Stimulated activated naive CD4-positive, alpha-beta T cell (primary cell): ENCODE data around the gene HDLBP.
"Not testable (repeated sequence)": the region's sequence is repeated elsewhere in the genome, so short reads cannot be mapped to it uniquely, and the experiment has no call there.

Source experiments
- DNase-seq, 6 experiments: peaks; one replicate each; lab custom pipeline; 2025; lab: John Stamatoyannopoulos, UW

Gene HDLBP

GRCh38 chr2:241302759-241303651, 12.5 kb downstream of the HDLBP start:
- DNase-seq, result no peak

DNA sequence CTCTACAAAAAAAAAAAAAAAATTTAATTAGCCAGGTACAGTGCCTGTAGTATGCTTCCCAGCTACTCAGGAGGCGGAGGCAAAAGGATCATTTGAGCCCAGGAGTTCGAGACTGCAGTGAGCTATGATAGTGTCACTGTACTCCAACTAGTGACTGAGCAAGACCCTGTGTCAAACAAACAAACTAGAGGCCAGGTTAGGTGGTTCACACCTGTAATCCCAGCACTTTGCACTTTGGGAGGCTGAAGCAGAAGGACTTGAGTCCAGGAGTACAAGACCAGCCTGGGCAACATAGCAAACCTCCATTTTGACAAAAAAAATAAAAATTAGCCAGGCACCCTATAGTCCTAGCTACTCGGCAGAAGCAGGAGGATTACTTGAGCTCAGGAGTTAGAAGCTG, 13.4 kb downstream of the HDLBP start:
- no peak for DNase-seq

DNA sequence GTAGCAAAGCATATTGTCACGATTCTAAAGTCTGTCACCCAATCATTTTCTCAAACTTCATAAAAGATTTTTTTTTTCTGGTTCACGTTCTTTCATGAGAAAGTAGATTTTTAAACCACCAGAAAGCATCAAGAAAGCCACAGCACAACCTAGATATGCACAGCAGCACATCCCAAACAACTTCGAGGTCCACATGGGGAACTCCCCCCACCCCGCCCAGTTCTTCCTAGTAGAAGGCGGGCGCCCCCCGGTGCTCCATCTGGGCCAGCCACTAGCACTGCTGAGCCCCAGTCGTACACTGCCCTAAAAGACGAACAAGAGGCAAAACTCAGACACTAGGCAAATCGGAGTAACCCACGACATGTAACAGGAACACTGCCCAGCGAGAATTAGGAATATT, 15.5 kb downstream of the HDLBP start:
- peak; percentile 28 to 68 (median 42) for DNase-seq

DNA sequence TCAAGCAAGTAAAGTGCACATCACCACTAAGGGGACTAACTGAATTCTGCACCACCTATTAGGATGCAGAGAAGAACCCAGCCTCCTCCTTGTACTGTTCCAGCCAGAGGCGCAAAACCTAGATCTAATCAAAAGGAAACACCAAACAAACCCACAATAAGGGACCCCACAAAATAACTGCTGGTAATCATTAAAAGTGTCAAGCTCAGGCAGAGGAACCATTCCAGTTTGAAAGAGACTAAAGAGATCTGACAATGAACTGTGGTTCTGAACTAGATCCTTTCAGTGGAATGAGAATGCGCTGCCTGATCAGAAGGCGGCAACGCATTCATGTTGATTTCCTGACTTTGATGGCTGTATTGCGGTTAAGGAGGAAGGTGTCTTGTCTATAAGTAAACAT, 16.8 kb downstream of the HDLBP start:
- DNase-seq, result peak in 5 of 6 experiments; percentile 7 to 59 (median 48)

GRCh38 chr2:241296767-241297166, 18.7 kb downstream of the HDLBP start:
- DNase-seq, result no peak

GRCh38 chr2:241295326-241296095, 20.0 kb downstream of the HDLBP start:
- DNase-seq, result no peak

DNA sequence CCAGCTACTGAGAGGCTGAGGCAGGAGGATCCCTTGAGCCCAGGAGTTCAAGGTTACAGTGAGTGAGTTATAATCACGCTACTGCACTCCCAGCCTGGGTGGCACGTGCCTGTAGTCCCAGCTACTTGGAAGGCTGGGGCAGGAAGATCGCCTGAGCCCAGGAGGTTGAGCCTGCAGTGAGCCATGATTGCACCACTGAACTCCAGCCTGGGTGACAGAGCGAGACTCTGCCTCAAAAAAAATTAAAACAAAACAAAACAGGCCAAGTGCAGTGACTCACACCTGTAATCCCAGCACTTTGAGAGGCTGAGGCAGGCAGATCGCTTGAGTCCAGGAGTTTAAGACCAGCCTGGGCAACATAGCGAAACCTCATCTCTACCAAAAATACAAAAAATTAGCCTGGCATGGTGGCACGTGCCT, 22.1 kb downstream of the HDLBP start:
- DNase-seq, result not testable (repeated sequence)

DNA sequence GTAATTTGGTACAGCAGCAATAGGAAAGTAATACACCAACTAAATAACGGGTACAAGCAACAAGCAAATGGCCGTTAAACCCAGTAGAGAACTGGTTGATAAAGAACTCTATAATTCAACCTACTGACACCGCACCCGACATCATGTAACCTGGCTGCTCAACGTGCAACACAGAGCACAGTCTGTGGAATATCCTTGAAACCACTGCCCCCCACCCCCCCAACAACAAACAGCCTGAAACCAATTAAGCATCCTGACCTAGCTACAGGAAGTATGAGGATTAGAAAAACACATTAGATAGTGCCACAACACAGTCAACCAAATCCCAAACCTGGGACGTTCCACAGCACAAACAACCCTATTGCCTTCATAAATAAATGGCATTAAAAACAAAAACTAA, 23.5 kb downstream of the HDLBP start:
- no peak for DNase-seq

- DNase-seq, result no peak
Measured at GRCh38 chr2:241291153-241291552, 24.3 kb downstream of the HDLBP start.

DNA sequence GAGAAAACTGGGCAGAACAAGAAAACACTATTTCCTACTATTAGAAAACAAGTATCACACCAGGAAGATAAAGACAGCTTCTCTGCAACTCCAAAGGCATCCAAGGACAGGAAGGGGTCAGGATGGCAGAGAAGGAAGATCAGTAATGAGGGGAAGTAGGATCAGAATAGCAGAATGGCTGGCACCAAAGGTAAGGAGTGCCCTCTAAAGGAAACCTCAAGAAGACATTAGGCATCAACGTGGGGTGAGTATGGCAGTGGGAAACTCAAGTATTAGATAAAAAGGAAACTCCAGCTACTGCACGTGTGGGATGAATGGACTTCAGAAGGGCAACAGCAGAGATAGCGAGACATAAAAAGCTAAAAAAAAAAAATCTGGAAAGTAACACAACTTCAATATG, 25.9 kb downstream of the HDLBP start:
- DNase-seq, result no peak

DNA sequence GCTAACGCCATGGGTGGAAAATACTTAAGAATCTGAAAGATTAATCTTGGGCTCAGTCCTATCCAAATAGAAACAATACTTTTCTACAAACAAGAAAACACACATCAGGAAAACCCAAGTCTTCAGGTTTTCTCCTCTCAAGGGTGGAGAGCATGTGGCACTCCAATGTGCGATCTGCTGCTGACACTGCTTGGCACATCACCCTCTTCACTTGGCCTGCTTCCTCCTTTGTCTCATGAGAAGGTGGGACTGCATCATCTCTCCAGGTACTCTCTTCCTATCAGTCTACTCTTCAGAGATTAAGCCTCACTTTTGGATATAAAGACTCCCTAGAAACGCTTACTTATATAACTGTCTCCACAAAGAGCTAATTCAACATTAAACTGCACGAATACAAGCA, 26.4 kb downstream of the HDLBP start:
- DNase-seq, result no peak

DNA sequence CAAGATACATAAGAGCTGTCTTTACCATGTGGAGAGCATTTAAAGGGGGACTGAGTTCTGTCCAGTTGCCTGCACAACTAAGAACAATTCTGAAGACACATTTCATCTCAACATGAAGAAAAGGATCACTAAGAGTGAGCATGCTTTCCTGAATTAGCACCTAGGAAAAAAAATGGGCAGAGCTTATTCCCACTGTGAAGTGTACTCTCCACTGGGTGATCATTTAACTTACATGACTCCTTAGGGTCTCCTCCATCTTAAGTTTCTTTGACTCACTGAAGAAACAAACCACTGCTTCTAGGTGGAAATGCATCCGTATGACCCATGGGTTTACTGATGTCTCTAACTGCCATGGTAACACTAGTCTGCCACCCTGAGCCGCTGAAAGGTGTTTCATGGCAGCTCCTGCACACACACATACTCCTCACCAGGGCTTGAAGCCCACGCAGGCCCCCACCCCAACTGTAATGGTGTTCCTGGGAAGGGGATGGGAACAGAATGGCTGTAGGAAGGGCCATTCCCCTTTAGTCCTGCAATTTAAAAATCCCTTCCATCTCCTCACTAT, 27.1 kb downstream of the HDLBP start:
- no peak for DNase-seq

GRCh38 chr2:241286348-241287090, 29.0 kb downstream of the HDLBP start:
- DNase-seq, result no peak

GRCh38 chr2:241285596-241285995, 29.9 kb downstream of the HDLBP start:
- DNase-seq, result no peak

GRCh38 chr2:241282555-241282954, 32.9 kb downstream of the HDLBP start:
- DNase-seq, result no peak

DNA sequence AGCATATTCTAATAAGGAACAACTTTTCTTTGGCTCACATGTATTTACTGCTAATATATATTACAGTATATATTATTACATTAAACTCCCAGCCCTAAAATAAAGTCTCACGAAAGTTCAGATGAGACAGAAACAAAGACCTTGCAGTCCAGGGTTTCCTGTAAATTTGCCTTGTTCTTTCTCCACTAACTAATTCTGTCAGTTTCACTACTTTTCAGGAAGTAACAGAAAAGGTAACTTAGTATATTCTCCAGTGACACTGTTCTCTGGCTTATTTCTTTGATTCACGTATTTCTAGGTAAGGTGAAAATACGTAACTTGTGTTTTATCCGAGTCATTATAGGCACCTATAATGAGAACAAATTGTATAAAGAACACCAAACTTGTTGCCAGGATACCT, 35.2 kb downstream of the HDLBP start:
- no peak for DNase-seq

DNA sequence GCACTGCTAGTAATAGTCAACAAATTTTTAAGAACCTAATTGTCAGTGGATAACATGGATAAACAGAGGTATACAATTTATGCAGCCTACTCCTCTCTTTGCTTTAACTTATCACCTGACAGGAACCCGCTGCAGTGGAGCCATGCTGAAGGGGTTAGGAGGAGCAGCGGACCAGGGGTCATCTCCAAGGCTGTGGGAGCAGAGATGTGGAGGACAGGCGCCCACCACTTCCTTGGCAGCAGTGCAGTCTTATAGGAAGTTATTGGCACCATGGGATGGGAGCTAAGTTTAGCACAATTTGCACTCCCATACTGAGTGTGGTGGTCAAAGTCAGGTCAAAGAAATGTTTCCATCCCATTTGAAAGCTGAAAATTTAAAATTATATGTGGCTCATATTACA, 35.6 kb downstream of the HDLBP start:
- no peak for DNase-seq

- no peak for DNase-seq
Measured at GRCh38 chr2:241279413-241279812, 36.1 kb downstream of the HDLBP start.

DNA sequence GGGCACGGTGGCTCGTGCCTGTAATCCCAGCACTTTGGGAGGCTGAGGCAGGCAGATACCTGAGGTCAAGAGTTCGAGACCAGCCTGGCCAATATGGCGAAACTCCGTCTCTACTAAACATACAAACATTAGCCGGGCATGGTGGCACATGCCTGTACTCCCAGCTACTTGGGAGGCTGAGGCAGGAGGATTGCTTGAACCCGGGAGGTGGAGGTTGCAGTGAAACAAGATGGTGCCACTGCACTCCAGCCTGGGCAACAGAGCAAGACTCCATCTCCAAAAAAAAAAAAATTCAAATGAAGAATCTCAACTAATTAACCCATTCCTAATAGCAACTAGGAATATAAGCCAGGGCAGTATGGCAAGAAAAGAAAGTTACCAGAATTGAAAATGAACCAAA, 37.2 kb downstream of the HDLBP start:
- not testable (repeated sequence) for DNase-seq

GRCh38 chr2:241275910-241276309, 39.6 kb downstream of the HDLBP start:
- DNase-seq, result no peak

- no peak for DNase-seq
Measured at GRCh38 chr2:241275504-241275903, 40.0 kb downstream of the HDLBP start.

DNA sequence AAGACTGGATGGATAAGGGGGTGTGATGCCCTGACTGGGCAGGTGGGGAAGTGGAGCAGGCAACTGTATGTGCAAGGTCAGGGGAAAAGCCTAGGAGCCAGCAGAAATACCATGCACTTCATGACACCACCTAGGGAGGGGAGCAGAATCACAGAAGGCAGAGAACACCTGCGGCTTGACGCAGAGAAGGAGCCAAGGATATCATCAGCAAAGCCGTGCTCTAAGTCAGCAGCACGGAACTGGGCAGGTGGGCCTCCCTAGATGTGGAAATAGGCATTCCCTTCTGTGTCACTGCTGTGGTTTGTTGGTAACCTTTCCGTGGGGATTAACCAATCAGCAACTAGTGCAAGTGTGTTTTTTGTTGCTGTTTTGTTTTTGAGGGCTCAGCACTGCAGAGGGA, 41.3 kb downstream of the HDLBP start:
- DNase-seq, result peak in 1 of 6 experiments; percentile 17
